Osteoblast (primary cell): ENCODE data around the gene ZMYND11. TPM values are rescaled to one million over a fixed set of nuclear protein-coding genes. Genes with fewer than 3 reads are reported as not detected.

ENCODE experiments used
- DNase-seq: peaks from one replicate; pipeline ENCODE4 v3.0.0; 2011; ENCODE audit warnings: low spot score, mixed read lengths; ENCODE audit not compliant: insufficient read length; ENCODE audit errors: missing footprints
- H2AFZ ChIP-seq: 2 replicates; pipeline ENCODE4 v1.6.0; 2011; ENCODE audit warnings: mild to moderate bottlenecking, low read length
- H3K27ac ChIP-seq: 2 replicates; pipeline ENCODE4 v1.5.1; 2011; ENCODE audit warnings: mild to moderate bottlenecking, low read depth, low read length, moderate library complexity
- H3K27me3 ChIP-seq: 2 replicates; pipeline ENCODE4 v1.6.0; 2012; ENCODE audit warnings: mild to moderate bottlenecking, control low read depth, inconsistent platforms, low read length, moderate library complexity; ENCODE audit not compliant: insufficient read depth
- H3K36me3 ChIP-seq: 2 replicates; pipeline ENCODE4 v1.5.1; 2011; ENCODE audit warnings: mild to moderate bottlenecking, low read length, control low read depth, moderate library complexity; ENCODE audit not compliant: insufficient read depth
- H3K4me1 ChIP-seq: 2 replicates; pipeline ENCODE4 v1.5.1; 2011; ENCODE audit warnings: mild to moderate bottlenecking, low read length, control low read depth, moderate library complexity; ENCODE audit not compliant: insufficient read depth
- H3K4me2 ChIP-seq: 2 replicates; pipeline ENCODE4 v1.6.0; 2011; ENCODE audit warnings: mild to moderate bottlenecking, low read length; ENCODE audit not compliant: insufficient read depth
- H3K4me3 ChIP-seq: fragments of 200-600 bp; sonication (generic); 3 replicates; pipeline ENCODE4 v1.5.1; 2012; ENCODE audit warnings: mild to moderate bottlenecking, low read length, inconsistent platforms; ENCODE audit not compliant: insufficient read depth
- H3K79me2 ChIP-seq: 2 replicates; pipeline ENCODE4 v1.6.0; 2012; ENCODE audit warnings: mild to moderate bottlenecking, low read length, control low read depth, inconsistent platforms; ENCODE audit not compliant: insufficient read depth
- H3K9me3 ChIP-seq: 2 replicates; pipeline ENCODE4 v1.5.1; 2011; ENCODE audit warnings: low read depth, low read length, control low read depth
- H4K20me1 ChIP-seq: 2 replicates; pipeline ENCODE4 v1.6.0; 2012; ENCODE audit warnings: mild to moderate bottlenecking, low read length, control low read depth; ENCODE audit not compliant: insufficient read depth
- CTCF ChIP-seq: IDR thresholded peaks from 2 replicates; pipeline ENCODE4 v1.5.1; 2011; ENCODE audit warnings: mild to moderate bottlenecking, low read depth, low read length, moderate library complexity; ENCODE audit errors: extremely low read depth
- total RNA-seq: library from RNA; depleted of rRNA; stranded (reverse); fragments of >200 nt; gene quantifications from 2 replicates; pipeline ENCODE4 v1.2.3, GENCODE V29; 2012

Gene ZMYND11
- total RNA-seq, 1 donor: 56.5 TPM

GRCh38 chr10:244227-244626 is 109.0 kb downstream of the ZMYND11 start:
- Histone ChIP-seq H3K4me2 (no peak overlapping the region), H3K27ac (no peak overlapping the region)
- no peak for TF ChIP-seq CTCF

DNA sequence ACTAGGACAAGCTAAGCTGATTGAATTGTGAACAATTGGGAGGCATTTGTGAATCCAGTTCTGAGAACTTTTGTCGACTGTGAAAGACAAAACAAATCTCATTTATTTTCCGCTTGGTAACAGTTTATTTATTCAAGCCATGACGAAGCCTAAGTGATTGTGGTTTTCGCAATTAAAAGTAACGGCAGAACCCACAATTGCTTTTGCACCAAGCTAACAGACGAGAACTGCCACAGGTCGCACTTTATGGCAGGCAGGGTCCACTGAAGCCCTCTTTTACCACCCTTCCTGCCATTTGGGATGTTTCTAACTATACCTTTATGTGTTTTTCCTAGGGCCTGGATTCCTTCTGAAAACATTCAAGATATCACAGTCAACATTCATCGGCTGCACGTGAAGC is 111.2 kb downstream of the ZMYND11 start:
- Histone ChIP-seq H4K20me1 (no peaks in the 10 kb centered on the region), H3K9me3 (no peaks in the 10 kb centered on the region), H3K4me3 (no peak overlapping the region), H3K4me2 (no peak overlapping the region), H3K36me3 (peaks cover 53% of the 10 kb centered on the region), H3K27me3 (no peaks in the 10 kb centered on the region), H3K4me1 (no peaks in the 10 kb centered on the region), H3K79me2 (no peaks in the 10 kb centered on the region), H3K27ac (no peak overlapping the region), H2AFZ (no peak overlapping the region)
- DNase-seq: no peak
- no peak for TF ChIP-seq CTCF

More at GRCh38 chr10:244227-244626, 109.0 kb downstream of the ZMYND11 start:
- DNase-seq: no peak
- H2AFZ ChIP-seq: no peak overlapping the region
- no peaks in the 10 kb centered on the region for H4K20me1 ChIP-seq
- no peaks in the 10 kb centered on the region for H3K27me3 ChIP-seq
- H3K9me3 ChIP-seq: no peaks in the 10 kb centered on the region
- no peaks in the 10 kb centered on the region for H3K4me1 ChIP-seq
- peaks cover 40% of the 10 kb centered on the region for H3K36me3 ChIP-seq
- H3K4me3 ChIP-seq: no peak overlapping the region
- H3K79me2 ChIP-seq: no peaks in the 10 kb centered on the region

DNA sequence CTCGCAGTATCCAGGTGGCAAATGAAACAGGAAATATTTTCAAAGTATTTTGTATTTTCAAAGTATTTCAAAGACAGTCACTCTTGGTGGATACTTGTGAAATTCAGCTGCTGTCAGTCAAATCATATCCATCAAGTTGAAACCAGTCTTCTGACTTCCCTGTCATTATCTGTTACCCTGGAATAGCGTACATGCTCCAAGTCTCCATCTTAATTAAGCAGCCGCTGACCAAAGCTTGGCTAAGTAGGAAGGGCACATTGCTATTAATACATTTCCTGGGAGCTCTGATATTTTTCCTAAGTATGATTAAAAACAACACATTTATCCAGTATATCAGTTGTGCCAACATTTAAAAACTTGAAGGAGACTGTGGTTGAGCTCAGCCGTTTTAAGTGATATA is 112.2 kb downstream of the ZMYND11 start:
- Histone ChIP-seq H2AFZ (no peak overlapping the region), H3K4me1 (no peaks in the 10 kb centered on the region), H3K4me2 (no peak overlapping the region), H3K79me2 (no peaks in the 10 kb centered on the region), H3K27ac (no peak overlapping the region), H3K36me3 (peaks cover 51% of the 10 kb centered on the region), H3K27me3 (no peaks in the 10 kb centered on the region), H3K9me3 (no peaks in the 10 kb centered on the region), H4K20me1 (no peaks in the 10 kb centered on the region), H3K4me3 (no peak overlapping the region)
- DNase-seq: no peak
- TF ChIP-seq CTCF: no peak

- Histone ChIP-seq H3K4me3 (no peak overlapping the region), H3K27me3 (no peaks in the 10 kb centered on the region), H3K79me2 (no peaks in the 10 kb centered on the region), H3K4me2 (no peak overlapping the region), H3K27ac (no peak overlapping the region), H3K4me1 (no peaks in the 10 kb centered on the region), H3K36me3 (peaks cover 50% of the 10 kb centered on the region), H3K9me3 (no peaks in the 10 kb centered on the region), H2AFZ (no peak overlapping the region), H4K20me1 (no peaks in the 10 kb centered on the region)
- DNase-seq: no peak
- TF ChIP-seq CTCF: no peak
Measured at GRCh38 chr10:248307-248706, 113.1 kb downstream of the ZMYND11 start.
